Epithelial cell of proximal tubule (primary cell): ENCODE measurements around the gene SHISA7. TPM values are rescaled to one million over a fixed set of nuclear protein-coding genes. Genes with fewer than 3 reads are reported as not detected.
"Not testable (repeated sequence)": the region's sequence is repeated elsewhere in the genome, so short reads cannot be mapped to it uniquely, and the experiment has no call there.

ENCODE experiments used
- DNase-seq: peaks from one replicate; pipeline ENCODE4 v3.0.0-alpha.2; 2011; ENCODE audit warnings: low read depth
- H3K4me3 ChIP-seq: 2 replicates; pipeline ENCODE4 v1.5.1; 2011; ENCODE audit warnings: low read depth, mild to moderate bottlenecking, low read length
- total RNA-seq: library from RNA; depleted of rRNA; stranded (reverse); fragments of >200 nt; gene quantifications from 2 replicates; pipeline ENCODE4 v1.2.3, GENCODE V29; 2015
- TF ChIP-seq, protein P1 (sequence below): conservative IDR thresholded peaks from 2 replicates; pipeline ENCODE4 v1.5.1; 2012; ENCODE audit warnings: low read depth, mild to moderate bottlenecking, low read length

Gene SHISA7
- total RNA-seq, 1 donor from 2014 or later: 0.17 TPM

DNA sequence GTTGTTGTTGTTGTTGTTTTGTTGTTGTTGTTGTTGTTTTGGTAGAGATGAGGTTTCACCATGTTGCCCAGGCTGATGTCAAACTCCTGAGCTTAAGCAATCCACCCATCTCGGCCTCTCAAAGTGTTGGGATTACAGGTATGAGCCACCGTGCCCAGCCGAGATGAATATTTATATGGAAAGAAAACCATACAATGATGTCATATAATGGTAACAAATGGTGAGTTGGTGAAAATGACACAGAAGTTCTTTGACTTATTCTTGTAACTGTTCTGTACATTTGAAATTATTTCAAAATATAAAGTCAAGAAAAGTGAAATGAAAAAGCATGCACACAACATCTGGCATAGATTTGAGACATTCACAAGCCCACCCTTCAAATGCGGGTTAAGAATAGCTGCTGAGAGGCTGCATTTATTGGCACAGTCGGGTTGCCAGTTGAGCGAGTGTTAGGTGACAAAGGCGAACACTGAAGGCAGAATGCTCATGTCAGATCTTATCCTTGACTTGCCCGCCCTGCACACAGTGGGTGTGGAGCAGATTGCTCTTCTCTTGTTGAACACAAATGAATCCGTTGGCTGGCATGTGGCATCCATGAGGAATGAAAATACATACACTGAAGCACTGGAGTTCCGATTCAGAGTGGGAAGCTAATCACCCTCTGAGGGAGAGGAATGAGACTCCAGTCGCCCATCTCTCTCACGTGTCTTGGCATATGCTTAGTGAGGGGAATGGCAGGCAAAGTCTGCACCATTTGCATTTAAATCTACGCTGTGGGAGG lies 19.7 kb downstream of the SHISA7 start:
- no peak for DNase-seq
- H3K4me3 ChIP-seq: no peak overlapping the region
- TF ChIP-seq, protein P1, sequence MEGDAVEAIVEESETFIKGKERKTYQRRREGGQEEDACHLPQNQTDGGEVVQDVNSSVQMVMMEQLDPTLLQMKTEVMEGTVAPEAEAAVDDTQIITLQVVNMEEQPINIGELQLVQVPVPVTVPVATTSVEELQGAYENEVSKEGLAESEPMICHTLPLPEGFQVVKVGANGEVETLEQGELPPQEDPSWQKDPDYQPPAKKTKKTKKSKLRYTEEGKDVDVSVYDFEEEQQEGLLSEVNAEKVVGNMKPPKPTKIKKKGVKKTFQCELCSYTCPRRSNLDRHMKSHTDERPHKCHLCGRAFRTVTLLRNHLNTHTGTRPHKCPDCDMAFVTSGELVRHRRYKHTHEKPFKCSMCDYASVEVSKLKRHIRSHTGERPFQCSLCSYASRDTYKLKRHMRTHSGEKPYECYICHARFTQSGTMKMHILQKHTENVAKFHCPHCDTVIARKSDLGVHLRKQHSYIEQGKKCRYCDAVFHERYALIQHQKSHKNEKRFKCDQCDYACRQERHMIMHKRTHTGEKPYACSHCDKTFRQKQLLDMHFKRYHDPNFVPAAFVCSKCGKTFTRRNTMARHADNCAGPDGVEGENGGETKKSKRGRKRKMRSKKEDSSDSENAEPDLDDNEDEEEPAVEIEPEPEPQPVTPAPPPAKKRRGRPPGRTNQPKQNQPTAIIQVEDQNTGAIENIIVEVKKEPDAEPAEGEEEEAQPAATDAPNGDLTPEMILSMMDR: no peak

DNA sequence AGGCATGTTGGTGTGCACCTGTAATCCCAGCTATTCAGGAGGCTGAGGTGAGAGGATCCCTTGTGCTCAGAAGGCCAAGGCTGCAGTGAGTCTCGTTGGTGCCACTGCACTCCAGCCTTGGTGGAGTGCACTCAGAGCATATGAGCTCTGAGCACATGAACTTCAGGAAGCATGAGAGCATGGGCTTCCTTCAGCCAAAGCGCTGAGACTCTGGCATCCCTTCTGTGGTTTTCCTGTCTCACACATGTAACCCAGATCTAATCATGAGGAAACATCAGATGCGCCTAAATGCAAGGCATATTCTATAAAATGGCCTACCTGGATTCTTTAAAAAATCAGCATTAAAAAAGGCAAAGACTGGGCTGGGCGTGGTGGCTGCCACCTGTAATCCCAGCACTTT lies 21.8 kb downstream of the SHISA7 start:
- DNase-seq, H3K4me3 ChIP-seq: not testable (repeated sequence)

DNA sequence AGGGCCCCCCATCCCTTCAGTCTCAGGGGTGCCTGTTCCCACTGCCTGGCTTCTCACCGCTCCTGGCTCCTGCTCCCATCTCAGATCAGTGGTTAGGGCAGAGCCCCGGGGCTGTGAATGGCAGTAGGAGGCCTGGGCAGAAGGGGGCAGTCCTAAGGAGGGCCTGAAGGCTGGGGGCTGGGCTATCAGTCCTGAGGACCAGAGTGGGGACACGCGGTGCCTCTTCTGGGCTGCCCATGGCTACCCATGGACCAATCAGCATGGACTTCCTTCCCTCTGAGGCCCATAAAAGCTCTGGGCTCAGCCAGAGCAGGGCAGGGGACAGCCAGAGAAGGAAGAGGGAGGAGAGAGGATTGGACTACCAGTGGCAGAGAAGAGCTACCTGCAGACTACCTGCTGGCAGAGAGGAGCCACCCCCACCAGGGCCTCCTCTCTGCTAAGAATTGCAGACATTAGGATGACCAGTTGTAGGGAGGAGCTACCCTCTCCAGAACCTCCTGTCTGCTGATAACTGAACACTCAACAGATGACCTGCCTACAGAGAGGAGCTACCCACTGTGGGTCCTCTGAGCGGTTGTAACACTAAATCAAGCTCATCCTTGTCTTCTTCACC lies 23.4 kb downstream of the SHISA7 start:
- no peak overlapping the region for H3K4me3 ChIP-seq
- DNase-seq: no peak
- TF ChIP-seq, protein P1: no peak

DNA sequence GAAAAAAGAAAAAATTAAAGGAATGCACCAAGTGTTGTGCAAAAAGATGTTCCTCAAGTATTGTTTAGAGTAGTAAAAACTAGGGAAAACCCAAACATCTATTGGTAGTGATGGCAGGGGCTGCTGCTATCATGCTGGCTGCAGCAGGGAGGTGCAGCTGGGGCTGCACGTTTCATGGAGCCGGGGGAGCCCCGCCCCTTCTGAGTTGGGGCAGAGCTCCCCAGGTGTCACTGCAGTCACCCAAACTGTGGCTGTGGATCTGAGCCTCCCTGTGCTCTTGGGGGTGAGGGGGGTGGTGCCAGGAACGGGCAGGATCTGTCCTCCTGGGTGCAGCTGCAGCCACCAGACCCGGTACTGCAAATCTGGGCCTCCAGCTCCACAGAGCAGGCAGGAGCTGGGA lies 24.0 kb downstream of the SHISA7 start:
- H3K4me3 ChIP-seq: no peak overlapping the region
- no peak for DNase-seq
- TF ChIP-seq, protein P1: no peak

DNA sequence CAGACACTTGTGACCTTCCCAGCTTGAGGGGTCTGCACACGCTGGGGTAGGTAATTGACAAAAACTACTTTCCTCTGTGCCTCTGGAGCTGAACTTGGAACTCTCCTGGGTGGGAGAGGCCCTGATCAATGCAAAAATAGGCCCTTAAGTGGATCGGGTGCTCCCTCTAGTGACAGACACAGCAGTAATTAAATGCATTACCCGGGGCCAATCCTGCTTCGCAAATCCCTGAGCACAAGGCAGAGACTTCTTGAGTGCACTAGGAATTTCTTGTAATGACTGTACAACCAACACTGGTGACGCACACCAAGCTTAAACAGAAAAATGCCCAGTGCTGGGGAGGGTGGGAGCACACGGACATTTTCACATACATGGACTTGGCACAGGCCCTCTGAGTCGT lies 24.9 kb downstream of the SHISA7 start:
- H3K4me3 ChIP-seq: no peak overlapping the region
- TF ChIP-seq, protein P1: peak; percentile 83
- DNase-seq: peak; percentile 44

DNA sequence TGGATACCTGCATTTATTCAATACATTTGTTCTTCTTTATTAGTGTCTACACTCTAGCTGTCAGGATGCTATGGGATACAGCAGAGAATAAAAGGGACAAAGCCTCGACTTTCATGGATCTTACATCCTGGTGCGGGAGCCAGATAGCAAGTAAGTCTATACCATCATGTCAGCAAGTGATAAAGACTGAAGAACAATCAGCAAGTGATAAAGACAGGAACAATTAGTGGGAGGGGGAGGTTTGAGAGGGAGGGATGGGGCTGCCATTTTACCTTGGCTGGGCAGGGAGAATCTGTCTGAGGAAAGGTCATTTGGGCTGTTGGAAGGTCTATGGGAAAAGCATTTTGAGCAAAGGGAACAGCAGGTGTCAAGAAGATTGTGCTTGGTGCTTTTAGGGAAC lies 32.9 kb downstream of the SHISA7 start:
- TF ChIP-seq, protein P1: no peak
- no peak for DNase-seq
- H3K4me3 ChIP-seq: no peak overlapping the region

DNA sequence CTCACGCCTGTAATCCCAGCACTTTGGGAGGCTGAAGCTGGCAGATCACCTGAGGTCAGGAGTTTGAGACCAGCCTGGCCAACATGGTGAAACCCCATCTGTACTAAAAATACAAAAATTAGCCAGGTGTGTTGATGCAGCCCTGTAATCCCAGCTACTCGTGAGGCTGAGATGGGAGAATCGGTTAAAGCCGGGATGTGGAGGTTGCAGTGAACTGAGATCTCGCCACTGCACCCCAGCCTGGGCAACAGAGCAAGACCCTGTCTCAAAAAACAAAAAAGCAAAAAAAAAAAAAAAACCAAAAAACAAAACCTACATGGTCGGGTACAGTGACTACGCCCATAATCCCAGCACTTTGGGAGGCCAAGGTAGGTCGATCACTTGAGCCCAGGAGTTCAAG lies 33.9 kb downstream of the SHISA7 start:
- not testable (repeated sequence) for DNase-seq, H3K4me3 ChIP-seq

DNA sequence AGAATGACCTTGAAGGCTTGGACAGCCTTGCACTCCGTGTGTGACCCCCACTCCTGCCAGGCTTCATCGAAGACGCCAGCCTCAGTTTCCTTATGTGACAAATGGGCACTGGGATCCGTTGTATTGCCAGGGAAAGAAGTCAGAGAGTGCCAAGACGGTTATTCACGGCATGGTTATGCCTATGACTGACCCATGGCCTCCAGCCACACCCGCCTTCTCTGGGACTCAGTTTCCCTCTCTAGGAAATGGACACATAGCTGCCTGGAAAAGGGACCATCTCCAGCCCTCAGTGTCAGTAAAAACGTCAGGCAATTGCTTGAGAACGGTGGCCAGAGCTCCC lies 34.6 kb downstream of the SHISA7 start:
- TF ChIP-seq, protein P1: no peak
- no peak for DNase-seq
- peak overlapping the region; percentile 59 for H3K4me3 ChIP-seq
